Activated CD8-positive, alpha-beta memory T cell treated with anti-CD3 and anti-CD28 coated beads, Interleukin-2, amount 50 U/mL, for 4 hours (primary cell): ENCODE results near the gene RUNDC3A.

Source experiments
- DNase-seq: peaks from one replicate; pipeline ENCODE4 v3.0.0-alpha.2; 2020

Gene RUNDC3A

DNA sequence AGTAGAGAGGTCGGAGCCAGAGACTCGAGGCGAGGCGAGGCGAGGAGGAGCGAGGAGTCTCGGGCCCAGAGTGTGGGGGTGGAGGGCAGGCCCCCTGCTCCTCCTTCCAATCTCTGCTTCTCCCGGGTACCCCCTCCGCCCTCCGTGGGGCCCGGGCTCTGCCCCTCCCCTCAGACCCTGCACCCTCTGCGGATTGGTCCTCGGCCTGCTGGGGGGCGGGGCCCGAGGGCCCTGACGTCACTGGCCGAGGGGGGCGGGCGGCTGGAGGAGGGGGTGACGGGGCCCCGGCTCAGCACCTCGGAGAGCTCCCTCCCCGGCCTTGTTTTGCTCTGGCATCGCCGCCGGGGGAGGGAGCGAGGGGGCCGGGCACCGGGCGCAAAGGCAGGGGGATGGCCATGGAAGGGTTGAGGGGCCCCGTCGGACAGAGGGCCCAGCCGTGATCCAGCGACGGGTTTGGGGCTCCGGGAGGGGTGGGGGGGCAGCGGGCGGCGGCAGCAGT lies at the start of gene RUNDC3A:
RUNDC3A (plus strand) TSS at position 282 of the 499 bp plus-strand sequence. CDS start 232 bp downstream, outside the sequence.
- DNase-seq: peak; percentile 88

- DNase-seq: no peak
Measured at GRCh38 chr17:44258811-44259351, 49.5 kb upstream of the RUNDC3A start.

- no peak for DNase-seq
Measured at GRCh38 chr17:44260296-44260695, 48.1 kb upstream of the RUNDC3A start.

DNA sequence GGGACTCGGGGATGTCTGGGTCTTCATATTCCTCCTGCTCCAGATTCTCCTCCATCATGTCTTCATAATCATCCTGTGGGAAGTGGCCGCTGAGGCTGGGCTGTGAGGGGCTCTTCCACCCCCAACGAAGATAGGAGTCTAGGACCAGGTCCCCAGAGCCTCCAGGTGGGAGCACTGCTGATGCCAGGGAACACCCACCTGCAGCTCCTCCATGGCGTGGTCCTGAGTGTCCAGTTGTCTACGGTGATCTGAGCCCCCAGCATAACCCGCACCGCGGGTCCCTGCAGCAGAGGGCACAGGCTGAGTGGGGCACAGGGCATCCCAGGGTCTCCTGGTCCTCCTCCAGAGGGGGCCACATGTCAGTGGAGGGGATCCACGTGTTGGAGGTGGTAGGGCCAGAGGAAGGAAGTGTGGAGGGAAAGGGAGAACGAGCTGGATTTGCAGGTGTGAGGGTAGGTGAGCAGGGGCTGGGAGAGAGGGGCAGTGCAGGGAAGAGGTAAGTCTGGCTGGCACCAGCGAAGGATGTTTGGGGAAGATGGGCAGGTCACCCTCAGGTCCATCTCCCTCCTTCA lies 45.7 kb upstream of the RUNDC3A start:
- no peak for DNase-seq

DNA sequence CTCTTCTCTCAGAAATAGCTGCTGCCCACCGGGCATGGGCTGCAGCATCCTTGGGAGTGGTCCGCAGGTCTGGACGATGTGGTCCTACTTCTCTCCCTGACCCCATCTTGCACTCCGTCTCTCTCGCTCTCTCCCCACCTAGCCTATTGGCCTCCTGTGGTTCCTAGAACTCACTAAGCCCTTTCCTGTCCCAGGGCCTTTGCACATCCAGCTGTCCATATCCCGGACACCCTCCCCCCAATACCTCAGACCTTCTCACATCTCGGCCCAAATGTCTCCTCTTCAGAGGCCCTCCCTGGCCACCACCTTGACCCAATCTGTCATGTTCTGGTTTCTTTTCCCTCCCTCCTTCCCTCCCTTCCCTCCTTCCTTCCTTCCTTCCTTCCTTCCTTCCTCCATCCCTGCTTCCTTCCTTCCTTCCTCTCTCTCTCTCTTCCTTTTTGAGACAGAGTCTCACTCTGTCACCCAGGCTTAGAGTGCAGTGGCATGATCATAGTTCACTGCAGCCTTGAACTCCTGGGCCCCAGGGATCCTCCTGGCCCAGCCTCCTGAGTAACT lies 45.0 kb upstream of the RUNDC3A start:
- no peak for DNase-seq

DNA sequence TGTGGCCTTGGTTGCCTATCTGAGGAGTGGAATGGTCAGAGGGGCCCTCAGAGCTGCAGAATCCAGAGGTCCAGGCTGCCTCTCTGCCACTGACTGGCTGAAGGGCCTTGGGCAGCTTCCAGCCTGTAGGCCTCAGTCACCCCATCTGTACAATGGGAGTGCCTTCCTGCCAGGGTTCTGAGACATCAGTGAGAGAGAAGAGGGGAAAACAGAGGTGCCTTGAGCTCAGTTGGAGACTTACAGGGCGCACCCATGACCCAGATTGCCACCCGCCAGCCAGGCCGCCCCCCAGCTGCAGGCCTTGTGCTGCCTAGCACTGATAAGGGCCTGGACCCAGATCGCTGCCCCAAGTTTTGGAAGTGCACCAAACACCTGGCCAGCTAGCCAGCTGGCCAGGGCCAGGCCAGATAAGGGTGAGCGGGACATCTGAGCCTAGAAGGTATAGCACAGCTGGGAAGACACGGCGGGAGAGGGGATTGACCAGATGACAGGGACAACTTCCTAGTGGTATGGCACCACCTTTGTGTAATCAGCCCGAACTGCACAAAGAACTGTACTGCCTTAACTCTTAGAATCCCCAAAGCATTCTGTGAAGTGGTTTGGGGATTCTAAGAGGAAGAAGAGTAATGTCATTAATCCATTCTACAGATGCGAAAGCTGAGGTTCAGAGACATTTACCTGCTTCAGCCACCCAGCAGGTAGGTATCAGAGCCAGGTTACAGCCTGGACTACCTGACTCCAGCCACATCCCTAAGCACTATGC lies 41.8 kb upstream of the RUNDC3A start:
- no peak for DNase-seq

DNA sequence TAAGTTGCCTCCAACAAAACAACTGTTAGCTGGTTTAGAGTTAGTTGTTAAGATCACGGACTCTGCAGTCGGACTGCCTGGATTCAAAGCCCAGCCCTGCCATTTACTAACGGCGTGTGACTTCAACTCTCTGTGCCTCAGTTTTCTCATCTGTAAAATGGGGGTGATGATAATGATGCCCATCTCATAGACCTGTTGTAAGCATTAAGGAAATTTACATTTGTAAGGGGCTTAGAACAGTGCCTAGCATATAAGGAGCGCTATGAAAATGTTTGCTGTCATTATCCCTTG lies 41.3 kb upstream of the RUNDC3A start:
- no peak for DNase-seq

- DNase-seq: no peak
Measured at GRCh38 chr17:44267818-44268490, 40.4 kb upstream of the RUNDC3A start, which contains the start of gene SLC4A1. TSS of gene SLC4A1 (minus strand) at chr17:44268135. CDS start at chr17:44262866, 5,269 bp downstream.

GRCh38 chr17:44268709-44269534 lies 39.5 kb upstream of the RUNDC3A start:
- DNase-seq: no peak

DNA sequence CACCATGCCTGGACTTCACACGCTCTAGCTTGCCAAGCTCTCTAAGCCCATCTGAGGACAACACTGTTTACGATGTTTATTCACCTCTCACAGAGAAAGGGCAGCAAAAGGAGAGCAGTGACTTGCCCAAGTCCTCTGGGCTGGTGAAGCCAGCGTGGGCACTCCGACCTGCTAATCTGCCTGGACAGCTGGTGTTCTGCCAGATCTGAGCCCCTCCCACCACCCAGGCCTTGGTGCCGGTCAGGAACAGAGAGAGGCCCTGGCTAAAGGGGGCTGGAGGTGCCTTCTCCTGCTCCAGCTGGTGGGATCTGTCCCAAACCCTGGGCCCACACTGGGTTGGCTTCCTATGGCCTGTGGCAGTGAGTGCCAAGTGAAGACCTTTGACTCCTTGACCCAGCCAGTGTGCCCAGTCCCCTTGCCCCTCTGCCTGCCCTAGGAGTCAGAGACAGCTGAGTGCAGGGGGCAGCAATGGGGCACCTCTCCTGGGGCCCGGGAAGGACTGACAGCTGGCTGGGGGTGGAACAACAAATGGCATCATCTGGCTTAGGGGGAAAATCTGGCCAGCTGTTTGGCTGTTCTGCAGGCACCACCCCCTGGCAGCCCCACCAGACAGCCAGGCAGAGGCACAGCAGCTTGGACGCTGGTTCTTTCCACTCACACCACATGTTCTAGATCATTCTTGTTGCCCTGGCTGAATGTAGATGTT lies 38.7 kb upstream of the RUNDC3A start:
- DNase-seq: no peak

GRCh38 chr17:44272321-44272951 lies 36.0 kb upstream of the RUNDC3A start:
- no peak for DNase-seq

- DNase-seq: no peak
Measured at GRCh38 chr17:44272954-44273353, 35.4 kb upstream of the RUNDC3A start.

DNA sequence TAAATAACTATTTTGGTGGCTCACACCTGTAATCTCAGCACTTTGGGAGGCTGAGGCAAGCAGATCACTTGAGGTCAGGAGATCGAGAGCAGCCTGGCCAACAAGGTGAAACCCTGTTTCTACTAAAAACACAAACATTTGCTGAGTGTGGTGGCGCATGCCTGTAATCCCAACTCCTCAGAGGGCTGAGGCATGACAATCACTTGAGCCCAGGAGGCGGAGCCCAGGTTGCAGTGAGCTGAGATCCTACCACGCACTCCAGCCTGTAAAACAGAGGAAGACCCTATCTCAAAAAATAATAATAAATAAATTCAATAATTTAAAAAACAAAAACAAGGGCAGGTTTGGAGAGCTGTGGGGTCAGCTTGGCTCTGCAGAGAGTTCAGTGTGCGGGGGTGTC lies 34.8 kb upstream of the RUNDC3A start:
- DNase-seq: no peak

- DNase-seq: no peak
Measured at GRCh38 chr17:44277976-44278375, 30.4 kb upstream of the RUNDC3A start.

DNA sequence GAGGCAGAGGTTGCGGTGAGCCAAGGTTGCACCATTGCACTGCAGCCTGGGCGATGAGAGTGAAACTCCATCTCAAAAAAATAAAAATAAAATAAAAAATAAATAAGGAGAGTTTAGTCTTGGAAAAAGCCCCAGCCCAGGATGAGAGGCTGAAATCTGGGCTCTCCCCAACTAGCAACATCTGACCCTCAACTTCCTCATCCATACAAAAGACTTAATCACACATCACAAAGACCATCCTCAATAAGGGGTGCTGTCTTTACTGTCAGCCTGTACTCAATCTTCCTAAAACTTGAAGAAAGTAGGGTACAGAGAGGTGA lies 29.1 kb upstream of the RUNDC3A start:
- no peak for DNase-seq

- no peak for DNase-seq
Measured at GRCh38 chr17:44279666-44280391, 28.6 kb upstream of the RUNDC3A start.

GRCh38 chr17:44280392-44280937 lies 27.9 kb upstream of the RUNDC3A start:
- no peak for DNase-seq

GRCh38 chr17:44281570-44281969 lies 26.8 kb upstream of the RUNDC3A start:
- DNase-seq: no peak

DNA sequence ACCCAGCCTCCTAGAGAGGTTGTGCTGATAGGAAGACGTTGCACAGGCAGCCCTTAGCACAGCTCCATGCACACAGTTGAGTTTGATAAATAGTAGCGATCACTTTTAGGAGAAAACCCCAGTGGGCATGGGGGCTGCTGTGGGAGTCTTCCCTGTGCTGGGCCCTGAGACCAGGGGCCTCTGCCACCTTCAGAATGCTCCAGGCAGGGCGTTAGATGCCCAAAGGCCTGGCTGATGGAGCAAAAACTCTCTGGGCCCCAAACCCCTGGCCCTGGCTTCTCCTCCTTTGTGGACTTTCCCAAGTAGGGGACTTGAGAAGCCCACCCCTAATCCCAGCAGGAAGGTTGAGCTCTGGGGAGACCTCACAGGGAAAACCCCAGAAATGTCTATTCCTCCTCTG lies 26.1 kb upstream of the RUNDC3A start:
- DNase-seq: no peak

GRCh38 chr17:44283344-44284023 lies 24.9 kb upstream of the RUNDC3A start:
- no peak for DNase-seq
